Kidney capillary endothelial cell (primary cell): ENCODE data around the gene AGRN.
"Not testable (repeated sequence)": the region's sequence is repeated elsewhere in the genome, so short reads cannot be mapped to it uniquely, and the experiment has no call there.

ENCODE experiments used
- DNase-seq: peaks from one replicate; pipeline ENCODE4 v3.0.0-alpha.2; 2018; ENCODE audit warnings: low spot score

The AGRN gene

DNA sequence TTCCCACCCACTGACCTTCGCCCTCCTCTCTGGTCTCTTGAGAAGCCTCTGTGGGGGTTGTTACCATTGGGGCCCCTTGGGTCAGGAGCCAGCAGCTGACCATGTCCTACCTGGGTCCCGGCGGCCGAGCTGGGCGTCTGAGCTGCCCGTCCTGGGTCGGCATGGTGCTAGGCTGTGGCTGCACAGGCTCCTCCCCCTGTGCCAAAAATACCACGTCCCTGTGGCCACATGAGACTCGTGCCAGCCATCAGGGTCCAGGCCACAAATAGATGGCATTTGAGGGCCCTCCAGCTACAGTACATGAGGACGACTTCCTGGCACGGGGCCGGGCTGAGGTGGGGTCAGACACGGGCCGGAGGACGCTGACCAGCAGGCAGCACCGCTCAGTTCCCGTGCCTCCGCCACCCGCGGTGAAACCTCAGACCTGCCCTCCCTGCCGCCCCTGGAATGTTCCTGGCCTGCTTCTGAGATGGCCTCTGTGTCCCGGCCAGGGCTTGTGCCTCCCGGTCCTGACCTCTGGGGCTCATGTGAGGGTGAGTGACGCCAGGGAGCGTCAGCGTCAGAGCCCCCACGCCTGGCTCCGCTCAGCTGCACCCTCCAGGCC lies 37.9 kb upstream of the AGRN start, which contains the start of gene PERM1:
TSS of gene PERM1 (minus strand) at position 139 of the 604 bp plus-strand sequence. CDS start 1,064 bp downstream, outside the sequence.
- DNase-seq: no peak

- no peak for DNase-seq
Observed at GRCh38 chr1:982765-983436, 37.0 kb upstream of the AGRN start.

- no peak for DNase-seq
Observed at GRCh38 chr1:983798-984475, 36.0 kb upstream of the AGRN start.

GRCh38 chr1:984476-984814 lies 35.5 kb upstream of the AGRN start:
- DNase-seq: no peak

- no peak for DNase-seq
Observed at GRCh38 chr1:985126-985525, 34.8 kb upstream of the AGRN start.

GRCh38 chr1:988061-988460 lies 31.9 kb upstream of the AGRN start:
- not testable (repeated sequence) for DNase-seq

- DNase-seq: not testable (repeated sequence)
Observed at GRCh38 chr1:991275-991674, 28.6 kb upstream of the AGRN start.

GRCh38 chr1:991895-992294 lies 28.0 kb upstream of the AGRN start:
- DNase-seq: no peak

DNA sequence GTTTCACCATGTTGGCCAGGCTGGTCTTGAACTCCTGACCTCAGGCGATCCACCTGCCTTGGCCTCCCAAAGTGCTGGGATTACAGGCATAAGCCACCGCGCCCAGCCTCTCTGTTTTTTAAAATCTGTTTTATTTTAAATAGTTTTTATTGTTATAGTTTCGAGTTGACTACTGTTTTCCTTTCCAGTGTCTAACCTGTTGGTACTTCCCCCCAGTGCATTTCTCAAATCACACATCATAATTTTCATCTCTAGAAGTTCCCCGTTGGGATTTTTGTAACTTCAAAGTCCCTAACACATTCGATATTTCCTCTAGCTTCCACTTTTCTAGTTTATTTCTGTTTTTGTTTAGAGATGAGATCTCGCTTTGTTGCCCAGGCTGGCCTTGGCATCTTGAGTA lies 27.6 kb upstream of the AGRN start:
- no peak for DNase-seq

DNA sequence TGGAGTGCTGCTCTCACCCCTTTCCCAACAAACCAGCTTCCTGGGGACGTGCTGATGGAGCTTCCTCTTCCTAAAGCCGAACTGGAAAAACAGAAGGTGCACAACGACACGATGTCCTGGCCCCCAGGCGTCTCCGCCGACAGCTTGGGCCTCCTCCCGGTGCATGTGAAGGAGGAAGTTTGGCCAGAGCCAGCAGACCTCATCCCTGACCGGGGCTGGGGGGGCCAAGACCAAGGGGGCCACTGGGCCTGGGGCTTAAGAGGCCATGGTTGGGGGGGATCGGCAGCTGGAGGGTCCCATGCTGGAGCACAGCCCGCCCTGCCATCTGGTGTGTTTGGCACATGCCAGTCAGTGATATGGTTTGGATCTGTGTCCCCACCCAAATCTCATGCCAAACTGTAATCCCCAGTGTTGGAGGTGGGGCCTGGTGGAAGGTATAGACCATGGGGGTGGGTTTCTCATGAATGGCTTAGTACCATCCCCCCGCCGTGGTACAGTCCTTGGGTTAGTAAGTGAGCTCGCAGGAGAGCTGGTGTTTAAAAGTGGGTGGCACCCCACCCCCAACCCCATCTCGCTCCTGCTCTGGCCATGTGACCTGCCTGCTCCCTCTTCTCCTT lies 26.4 kb upstream of the AGRN start:
- no peak for DNase-seq

DNA sequence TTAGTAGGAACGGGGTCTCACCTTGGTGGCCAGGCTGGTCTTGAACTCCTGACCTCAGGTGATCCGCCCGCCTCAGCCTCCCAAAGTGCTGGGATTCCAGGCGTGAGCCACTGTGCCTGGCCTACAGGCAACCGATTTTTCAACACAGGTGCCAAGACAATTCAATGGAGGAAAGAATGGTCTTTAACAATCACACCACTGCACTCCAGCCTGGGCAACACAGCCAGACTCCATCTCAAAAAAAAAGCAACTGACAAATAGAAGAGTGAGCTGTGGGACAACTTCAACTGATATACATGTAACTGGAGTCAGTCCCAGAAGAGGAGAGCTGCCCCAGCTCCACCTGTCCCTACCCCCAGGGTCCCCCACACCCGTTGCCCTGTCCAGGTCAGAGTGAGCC lies 25.4 kb upstream of the AGRN start:
- DNase-seq: not testable (repeated sequence)

- no peak for DNase-seq
Observed at GRCh38 chr1:995665-996633, 24.0 kb upstream of the AGRN start.

- DNase-seq: no peak
Observed at GRCh38 chr1:996851-997712, 22.8 kb upstream of the AGRN start.

DNA sequence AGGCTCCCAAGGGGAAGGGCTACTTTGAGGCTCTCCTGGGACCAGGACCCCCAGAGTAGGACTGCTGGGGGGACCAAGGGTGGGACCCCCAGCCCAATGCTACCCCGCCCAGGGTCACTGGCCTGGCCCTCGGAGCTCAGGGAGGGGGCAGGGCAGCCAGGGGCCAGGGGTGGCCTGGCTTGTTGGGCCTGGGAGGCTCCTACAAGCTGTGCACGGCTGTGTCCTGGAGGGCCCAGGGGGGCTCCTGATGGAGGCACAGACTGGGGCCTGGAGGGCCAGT lies 22.3 kb upstream of the AGRN start:
- DNase-seq: no peak

DNA sequence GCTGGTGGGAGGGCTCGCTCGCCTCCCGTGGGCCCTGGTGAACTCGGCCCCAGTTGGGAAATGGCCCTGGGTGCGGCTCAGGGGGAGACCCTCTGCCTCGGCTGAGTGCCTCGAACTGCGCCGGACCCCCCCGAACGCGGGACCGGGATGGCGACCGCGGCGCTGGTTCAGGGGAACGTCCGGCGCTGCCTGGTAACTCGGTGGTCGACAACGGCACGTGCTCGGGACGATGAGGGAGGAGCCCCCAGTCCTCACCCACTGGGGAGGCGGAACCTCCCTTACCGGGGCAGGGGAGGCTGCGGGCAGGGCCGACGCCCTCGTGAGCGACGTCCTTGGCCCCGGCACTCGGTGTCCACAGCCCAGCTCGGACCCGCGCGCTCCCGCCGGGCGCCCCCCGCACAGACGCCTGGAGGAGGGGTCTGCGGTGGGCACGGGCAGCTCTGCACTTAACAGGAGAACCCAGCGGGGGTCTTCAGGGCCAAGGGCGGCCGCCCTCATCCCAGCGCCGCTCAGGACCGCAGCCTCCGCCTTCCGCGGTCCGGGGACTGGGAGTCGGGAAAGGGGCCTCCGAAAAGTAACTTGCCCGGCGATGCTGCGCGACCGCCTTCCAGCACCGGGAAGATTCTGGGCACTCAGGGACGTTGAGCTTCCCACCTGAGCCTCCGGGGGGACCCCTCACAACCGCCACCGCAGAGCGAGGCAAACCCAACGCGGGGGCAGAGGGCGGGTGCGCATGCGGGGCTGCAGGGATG lies 21.8 kb upstream of the AGRN start:
- DNase-seq: no peak

GRCh38 chr1:998745-998994 lies 21.2 kb upstream of the AGRN start:
- DNase-seq: no peak

- DNase-seq: no peak
Observed at GRCh38 chr1:998995-999724, 20.8 kb upstream of the AGRN start.

DNA sequence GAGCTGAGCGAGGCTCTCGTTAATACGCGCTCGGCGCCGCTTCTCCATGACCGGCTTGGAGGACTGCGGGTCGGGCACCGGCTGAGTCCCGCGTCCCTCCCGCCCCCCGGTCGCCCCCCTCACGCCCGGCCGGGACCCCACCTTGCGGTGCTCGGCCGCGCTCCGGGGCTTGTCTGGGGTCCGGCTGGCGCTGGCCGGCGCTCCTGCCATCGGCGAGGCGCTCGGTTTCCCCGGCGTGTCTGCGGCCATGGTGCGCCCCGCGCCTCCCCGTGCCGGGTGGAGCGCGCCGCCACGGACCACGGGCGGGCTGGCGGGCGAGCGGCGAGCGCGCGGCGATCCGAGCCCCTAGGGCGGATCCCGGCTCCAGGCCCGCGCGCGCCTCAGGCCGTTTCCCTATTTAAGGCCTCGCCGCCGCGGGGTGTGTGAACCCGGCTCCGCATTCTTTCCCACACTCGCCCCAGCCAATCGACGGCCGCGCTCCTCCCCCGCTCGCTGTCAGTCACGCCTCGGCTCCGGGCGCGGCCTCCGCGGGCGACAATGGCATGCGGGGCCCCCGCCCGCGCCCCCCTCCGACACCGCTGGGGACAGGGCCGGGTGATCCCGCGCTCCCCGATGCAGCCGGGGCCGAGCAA lies 20.1 kb upstream of the AGRN start, which contains the start of gene HES4:
TSS of gene HES4 (minus strand) at position 373 of the 632 bp plus-strand sequence. CDS start at position 249, 124 bp downstream.
- DNase-seq: peak; percentile 79

DNA sequence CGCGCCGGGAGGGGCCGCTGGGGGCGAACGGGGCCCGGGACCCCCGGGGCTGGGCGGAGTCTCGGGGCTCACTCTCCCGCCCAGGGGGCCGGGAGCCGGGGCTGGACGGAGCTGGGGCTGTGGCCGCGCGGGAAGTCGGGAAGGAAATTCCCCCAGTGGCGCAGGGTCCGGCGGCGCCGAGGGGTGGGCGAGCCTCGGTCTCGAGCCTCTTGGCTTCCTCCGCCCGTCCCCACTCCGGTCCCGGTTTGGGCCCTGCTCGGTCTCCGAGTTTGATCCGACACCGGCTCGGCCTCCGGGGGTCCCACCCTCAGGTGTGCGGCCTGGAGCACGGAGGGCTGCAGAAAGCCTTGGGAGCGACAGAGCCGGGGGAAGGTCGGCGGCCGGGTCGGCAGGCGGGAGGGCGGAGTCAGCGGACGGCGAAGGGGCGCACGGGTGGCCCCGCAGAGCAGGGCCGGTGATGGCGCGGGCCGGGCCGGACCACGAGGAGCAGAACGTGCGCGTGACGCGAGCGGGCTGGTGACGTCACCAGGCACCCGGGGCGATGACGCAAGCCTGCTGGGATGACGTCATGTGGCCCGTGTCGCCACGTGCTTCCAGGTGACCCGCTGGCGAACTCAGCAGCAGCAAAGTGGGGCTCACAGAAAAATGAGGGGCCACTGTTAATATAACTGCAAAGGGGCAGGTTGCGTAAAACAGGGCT lies 19.4 kb upstream of the AGRN start:
- peak; percentile 63 for DNase-seq
